Activated naive CD8-positive, alpha-beta T cell treated with anti-CD3 and anti-CD28 coated beads, Interleukin-2, amount 50 U/mL, for 16 hours (primary cell): ENCODE data around the gene FAM83D.

ENCODE experiments used
- DNase-seq: peaks from one replicate; pipeline ENCODE4 v3.0.0-alpha.2; 2020; ENCODE audit warnings: low read depth, low spot score

The FAM83D gene

DNA sequence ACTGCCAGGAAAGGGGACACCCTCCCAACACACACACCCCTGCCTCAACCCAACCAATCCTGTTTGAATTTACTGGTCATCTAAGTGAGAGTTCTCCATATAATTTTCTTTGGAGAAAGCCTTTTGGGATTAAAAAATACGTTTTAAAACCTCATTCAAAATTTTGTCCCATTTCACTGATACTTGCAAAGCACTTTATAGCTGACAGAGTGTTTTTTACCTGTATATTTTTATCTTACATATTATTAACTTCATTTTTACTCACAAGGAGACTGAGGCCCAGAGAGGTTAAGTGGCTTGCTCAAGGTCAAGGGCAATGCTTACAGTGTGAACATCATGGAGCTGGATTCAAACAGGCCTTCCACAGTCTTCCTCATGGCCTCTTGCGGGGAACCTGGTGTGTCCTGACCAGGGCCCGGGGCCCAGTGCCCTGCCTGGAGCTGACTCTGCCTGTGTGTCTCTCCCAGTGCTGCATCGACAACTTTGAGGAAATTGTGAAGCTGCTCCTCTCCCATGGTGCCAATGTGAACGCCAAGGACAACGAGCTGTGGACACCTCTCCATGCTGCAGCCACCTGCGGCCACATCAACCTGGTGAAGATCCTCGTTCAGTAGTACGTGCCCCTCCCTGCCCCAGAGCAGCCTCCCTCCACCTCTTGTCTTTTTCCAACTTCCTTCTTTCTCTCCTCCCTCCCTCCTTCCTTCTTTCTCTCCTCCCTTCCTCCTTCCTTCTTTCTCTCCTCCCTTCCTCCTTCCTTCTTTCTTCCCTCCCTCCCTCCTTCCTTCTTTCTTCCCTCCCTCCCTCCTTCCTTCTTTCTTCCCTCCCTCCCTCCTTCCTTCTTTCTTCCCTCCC is 30.9 kb upstream of the FAM83D start:
- no peak for DNase-seq

DNA sequence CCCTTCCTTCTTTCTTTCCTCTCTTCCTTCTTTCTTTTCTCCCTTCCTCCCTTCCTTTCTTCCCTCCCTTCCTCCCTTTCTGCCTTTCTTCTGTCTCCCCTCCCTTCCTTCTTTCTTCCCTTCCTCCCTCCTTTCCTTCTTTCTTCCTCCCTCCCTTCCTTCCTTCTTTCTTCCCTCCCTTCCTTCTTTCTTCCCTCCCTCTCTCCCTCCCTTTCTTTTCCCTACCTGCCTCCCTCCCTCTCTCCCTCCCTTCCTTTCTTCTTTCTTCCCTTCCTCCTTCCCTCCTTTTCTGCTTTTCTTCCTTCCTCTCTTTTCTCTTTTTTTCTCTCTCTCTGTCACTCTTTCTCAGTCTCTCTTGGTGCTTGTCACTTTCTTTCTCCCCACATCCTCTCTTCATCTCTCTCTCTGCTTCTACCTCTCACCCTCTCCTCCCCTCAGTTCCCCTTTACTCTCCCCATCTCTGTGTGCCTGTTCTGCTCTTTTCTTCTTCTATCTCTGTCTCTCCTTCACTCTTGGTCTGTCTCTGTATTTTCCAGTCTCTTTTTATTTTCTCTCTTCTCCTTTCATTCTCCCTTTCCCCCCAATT is 30.1 kb upstream of the FAM83D start:
- no peak for DNase-seq

DNA sequence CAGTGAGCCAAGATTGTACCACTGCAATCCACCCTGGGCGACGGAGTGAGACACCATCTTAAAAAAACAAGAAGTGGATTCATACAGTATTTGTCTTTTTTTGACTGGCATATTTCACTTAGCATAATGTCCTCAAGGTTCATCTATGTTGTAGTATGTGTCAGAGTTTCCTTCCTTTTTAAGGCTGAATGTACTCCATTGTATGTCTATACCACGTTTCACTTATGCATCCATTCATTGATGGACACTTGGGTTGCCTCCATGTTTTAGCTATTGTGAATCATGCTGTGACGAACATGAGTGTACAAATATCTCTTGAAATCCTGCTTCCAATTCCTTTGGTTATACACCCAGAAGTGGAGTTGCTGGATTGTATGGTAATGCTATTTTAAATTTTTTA is 28.9 kb upstream of the FAM83D start:
- DNase-seq: no peak

DNA sequence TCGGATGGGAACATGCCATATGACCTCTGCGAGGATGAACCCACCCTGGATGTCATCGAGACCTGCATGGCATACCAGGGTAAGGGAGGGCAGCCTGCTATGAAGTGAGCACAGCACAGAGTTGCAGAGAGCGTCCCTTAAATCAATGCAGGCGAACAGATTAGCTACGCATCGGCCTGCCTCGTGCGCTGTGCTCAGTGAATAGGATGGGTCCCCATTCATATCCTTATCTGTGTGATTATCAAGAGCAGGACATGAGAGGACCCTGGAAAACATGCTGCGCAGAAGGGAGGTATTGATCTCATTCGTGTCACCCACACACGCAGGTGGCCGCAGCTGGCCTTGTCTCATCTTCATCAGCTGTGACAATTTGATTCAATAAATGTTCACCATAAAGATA is 25.6 kb upstream of the FAM83D start:
- no peak for DNase-seq

- no peak for DNase-seq
Measured at GRCh38 chr20:38902601-38903000, 23.6 kb upstream of the FAM83D start.

- DNase-seq: no peak
Measured at GRCh38 chr20:38903335-38903734, 22.9 kb upstream of the FAM83D start.

GRCh38 chr20:38905375-38905774 is 20.8 kb upstream of the FAM83D start:
- DNase-seq: no peak

- no peak for DNase-seq
Measured at GRCh38 chr20:38907918-38908677, 18.1 kb upstream of the FAM83D start.

DNA sequence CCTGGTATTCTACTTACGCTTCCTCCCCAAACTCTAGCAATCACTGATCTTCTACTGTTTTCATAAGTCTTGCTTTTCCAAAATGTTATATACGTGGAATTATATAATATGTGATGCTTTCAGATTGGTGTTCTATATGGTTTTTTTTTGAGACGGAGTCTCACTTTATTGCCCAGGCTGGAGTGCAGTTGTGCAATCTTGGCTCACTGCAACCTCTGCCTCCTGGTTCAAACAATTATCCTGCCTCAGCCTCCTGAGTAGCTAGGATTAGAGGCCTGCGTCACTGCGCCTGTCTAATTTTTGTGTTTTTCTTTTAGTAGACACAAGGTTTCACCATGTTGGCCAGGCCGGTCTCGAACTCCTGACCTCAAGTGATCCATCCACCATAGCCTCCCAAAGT is 10.9 kb upstream of the FAM83D start:
- DNase-seq: no peak

GRCh38 chr20:38917657-38918056 is 8.6 kb upstream of the FAM83D start:
- no peak for DNase-seq

- no peak for DNase-seq
Measured at GRCh38 chr20:38918172-38918571, 8.0 kb upstream of the FAM83D start.

- DNase-seq: no peak
Measured at GRCh38 chr20:38919683-38920082, 6.5 kb upstream of the FAM83D start.

DNA sequence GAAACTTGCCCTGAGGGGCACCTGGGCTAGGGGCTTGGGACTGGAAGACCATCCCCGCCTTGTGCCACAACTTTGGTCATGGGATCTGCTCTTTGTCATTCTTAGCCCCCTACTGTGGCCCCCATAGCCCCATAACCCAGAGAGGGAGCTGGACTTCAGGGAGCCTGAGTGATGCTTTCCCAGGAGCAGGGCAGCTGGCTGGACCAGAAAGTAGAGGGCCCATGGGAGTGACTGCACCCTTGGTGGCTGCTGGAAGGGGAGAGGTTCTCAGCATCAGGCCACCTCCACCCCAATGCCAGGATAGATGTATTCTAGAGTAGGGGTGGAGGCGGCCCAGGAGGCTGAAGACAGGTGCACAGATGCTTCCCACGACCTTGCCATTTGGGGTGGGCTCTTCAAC is 5.8 kb upstream of the FAM83D start:
- DNase-seq: no peak

DNA sequence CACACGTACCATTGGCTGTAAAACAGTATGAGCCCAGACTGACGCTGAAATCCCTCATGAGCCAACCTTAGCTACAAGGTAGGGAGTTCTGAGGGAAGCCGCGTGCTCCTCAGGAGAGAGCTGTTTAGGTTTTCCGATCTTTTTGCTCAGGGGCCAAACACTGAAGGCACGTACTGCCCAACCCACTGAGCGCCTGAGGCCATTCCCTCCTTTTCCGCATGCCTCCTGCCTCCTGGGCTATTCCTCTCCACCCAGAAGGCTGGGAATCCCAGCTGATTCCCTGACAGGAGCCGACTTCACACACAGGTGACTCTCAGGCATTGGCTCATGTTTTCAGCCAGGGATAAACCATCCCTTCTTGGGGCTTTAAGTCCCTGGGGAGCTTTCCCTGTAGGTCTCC is 5.4 kb upstream of the FAM83D start:
- no peak for DNase-seq

- no peak for DNase-seq
Measured at GRCh38 chr20:38924718-38925117, 1.5 kb upstream of the FAM83D start.

- DNase-seq: no peak
Measured at GRCh38 chr20:38926934-38927616, 858 bp downstream of the FAM83D start.

GRCh38 chr20:38927902-38928578 is 1.8 kb downstream of the FAM83D start:
- DNase-seq: no peak

DNA sequence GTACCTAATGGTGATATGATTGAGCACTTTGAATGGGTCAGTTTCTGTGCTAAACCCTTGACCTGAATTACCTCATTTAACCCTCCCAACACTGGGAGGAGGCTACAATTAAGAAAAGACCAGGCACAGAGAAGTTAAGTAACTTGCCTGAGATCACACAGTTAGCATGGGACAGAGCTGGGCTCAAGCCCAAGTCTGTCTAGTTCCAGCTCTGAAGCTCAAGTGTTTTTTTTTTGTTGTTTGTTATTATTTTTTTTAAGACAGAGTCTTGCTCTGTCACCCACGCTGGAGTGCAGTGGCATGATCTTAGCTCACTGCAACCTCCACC is 4.0 kb downstream of the FAM83D start:
- DNase-seq: no peak

- no peak for DNase-seq
Measured at GRCh38 chr20:38931984-38932383, 5.8 kb downstream of the FAM83D start.

GRCh38 chr20:38932457-38933120 is 6.4 kb downstream of the FAM83D start:
- no peak for DNase-seq

DNA sequence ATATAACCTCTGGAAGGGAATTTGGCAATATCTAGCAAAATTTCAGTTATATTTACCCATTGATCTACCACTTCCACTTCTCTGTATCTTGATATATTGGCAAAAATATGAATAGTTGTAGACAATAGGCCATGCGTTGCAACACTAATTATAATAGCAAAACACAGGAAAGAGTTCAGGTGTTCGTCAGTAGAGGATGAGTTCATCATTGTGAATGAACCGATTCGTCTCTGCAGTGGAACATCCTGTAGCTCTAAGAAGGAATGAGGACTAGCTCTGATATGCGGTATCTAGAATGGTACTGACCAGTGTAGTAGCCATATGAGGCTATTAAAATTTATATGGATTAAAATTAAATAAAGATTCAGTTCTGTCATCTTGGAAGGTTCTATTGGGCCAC is 8.3 kb downstream of the FAM83D start:
- no peak for DNase-seq
